K562 (cell line): Measurements from ENCODE around the gene GLRX. TPM values are rescaled to one million over a fixed set of nuclear protein-coding genes. Genes with fewer than 3 reads are reported as not detected.

Source experiments
- ATAC-seq: fragments of 200-7000 bp; cut with Tn5 transposase; 3 replicates; pipeline ENCODE4 v1.9.1; 2020; ENCODE audit warnings: moderate library complexity
- BruUV-seq: library from RNA; stranded (reverse); fragments of 400-500 nt; replicated peaks from 2 replicates; lab custom pipeline; 2021; lab: Mats Ljungman, UMichigan
- CTCF ChIA-PET: fragments of 300-600 bp; formaldehyde crosslinking; extraction: SDS; loops from one replicate; lab custom pipeline; 2021; ENCODE audit warnings: low intra/inter-chr PET ratio; lab: Yijun Ruan, JAX
- POLR2A ChIA-PET: fragments of 300-600, 350-650 bp; sonication (Branson Sonifier 250); formaldehyde crosslinking; extraction: SDS; loops from one replicate; lab custom pipeline; 2021; ENCODE audit warnings: antibody characterized with exemption, inconsistent platforms; lab: Yijun Ruan, JAX
- DNase-seq, 4 experiments: peaks; one replicate each; pipeline versions ENCODE4 v3.0.0 to v3.0.0-alpha.2; 2011 to 2018; ENCODE audit warnings: low spot score in 3 of 4, mixed read lengths in 3 of 4; ENCODE audit errors: extremely low read depth in 1 of 4
- FAIRE-seq: peaks from 2 replicates; lab custom pipeline; 2011; peaks lifted over from hg19 to GRCh38; lab: Jason Lieb, UNC
- H2AFZ ChIP-seq: 2 replicates; pipeline ENCODE4 v1.6.0; 2011; ENCODE audit warnings: low read depth, low read length, control low read depth, inconsistent platforms
- H3K27ac ChIP-seq: fragments of 200-600 bp; 3 replicates; pipeline ENCODE4 v1.8.0; 2011; ENCODE audit warnings: low read depth, mild to moderate bottlenecking, control low read depth, inconsistent platforms, low read length, moderate library complexity, mixed read lengths; ENCODE audit errors: extremely low read depth
- H3K27me3 ChIP-seq, 2 experiments: fragments of 300-600 bp in 1 of 2; 2 replicates in 1 of 2; 3 replicates in 1 of 2; pipeline versions ENCODE4 v1.6.0 to v1.8.0; 2011; ENCODE audit warnings: inconsistent platforms in 2 of 2, low read length in 2 of 2, mild to moderate bottlenecking in 1 of 2, mixed read lengths in 1 of 2, moderate library complexity in 1 of 2; ENCODE audit not compliant: control insufficient read depth in 2 of 2, insufficient read depth in 2 of 2
- H3K36me3 ChIP-seq: fragments of 300-600 bp; 3 replicates; pipeline ENCODE4 v1.8.0; 2011; ENCODE audit warnings: mild to moderate bottlenecking, low read length, inconsistent platforms; ENCODE audit not compliant: control insufficient read depth, insufficient read depth
- H3K4me1 ChIP-seq, 2 experiments: fragments of 200-600 bp in 1 of 2; replicated peaks in 1 of 2; 2 replicates in 1 of 2; 3 replicates in 1 of 2; pipeline versions ENCODE4 v1.5.1 to v1.8.0; 2011; ENCODE audit warnings: inconsistent platforms in 2 of 2, low read length in 2 of 2, mild to moderate bottlenecking in 1 of 2, mixed read lengths in 1 of 2, moderate library complexity in 1 of 2; ENCODE audit not compliant: control insufficient read depth in 2 of 2, insufficient read depth in 2 of 2
- H3K4me2 ChIP-seq: 2 replicates; pipeline ENCODE4 v1.6.1; 2011; ENCODE audit warnings: low read length, control low read depth, inconsistent platforms, mixed read lengths; ENCODE audit not compliant: insufficient read depth
- H3K4me3 ChIP-seq: fragments of 200-600 bp; sonication (generic), shearing (Covaris generic); 2 replicates; pipeline ENCODE4 v1.5.1; 2016; ENCODE audit warnings: control low read depth, inconsistent platforms
- H3K79me2 ChIP-seq: fragments of 200-600 bp; 3 replicates; pipeline ENCODE4 v1.8.0; 2011; ENCODE audit warnings: low read length, inconsistent platforms; ENCODE audit not compliant: control insufficient read depth, insufficient read depth
- H3K9ac ChIP-seq, 2 experiments: 2 replicates each; pipeline versions ENCODE4 v1.6.0 to v1.6.1; 2011; ENCODE audit warnings: low read depth in 2 of 2, low read length in 2 of 2, control low read depth in 1 of 2, inconsistent platforms in 1 of 2, mild to moderate bottlenecking in 1 of 2, mixed read lengths in 1 of 2; ENCODE audit not compliant: insufficient read depth in 1 of 2
- H3K9me1 ChIP-seq: one replicate; pipeline ENCODE4 v1.6.0; 2011; ENCODE audit warnings: inconsistent platforms, mild to moderate bottlenecking, low read length, moderate library complexity; ENCODE audit not compliant: control insufficient read depth, insufficient read depth
- H3K9me3 ChIP-seq: replicated peaks from 2 replicates; pipeline ENCODE4 v1.5.1; 2011; ENCODE audit warnings: low read depth, low read length, inconsistent platforms; ENCODE audit not compliant: control insufficient read depth, insufficient read depth
- H4K20me1 ChIP-seq: replicated peaks from 2 replicates; pipeline ENCODE4 v1.6.1; 2011; ENCODE audit warnings: low read length, inconsistent platforms, mixed read lengths; ENCODE audit not compliant: control insufficient read depth, insufficient read depth
- CCAR2 ChIP-seq: fragments of 200-400 bp; formaldehyde crosslinking; IDR thresholded peaks from 2 replicates; pipeline ENCODE4 v1.6.1; 2017; ENCODE audit warnings: mild to moderate bottlenecking, low read depth, low read length
- CUX1 ChIP-seq: fragments of 200-800 bp; sonication (Bioruptor generic); IDR thresholded peaks from 2 replicates; pipeline ENCODE4 v1.6.1; 2016; ENCODE audit warnings: missing genetic modification characterization, missing compliant biosample characterization
- GATAD2B ChIP-seq: fragments of 450-650 bp; IDR thresholded peaks from 2 replicates; pipeline ENCODE4 v1.6.1; 2017; ENCODE audit warnings: mild to moderate bottlenecking, borderline replicate concordance
- HMG20A ChIP-seq: fragments of 450-650 bp; formaldehyde crosslinking; conservative IDR thresholded peaks from 2 replicates; pipeline ENCODE4 v1.4.0; 2020; ENCODE audit warnings: mild to moderate bottlenecking, mixed read lengths
- SMARCE1 ChIP-seq: fragments of 450-650 bp; IDR thresholded peaks from 2 replicates; pipeline ENCODE4 v1.7.1; 2016; ENCODE audit warnings: mild to moderate bottlenecking
- TFAM ChIP-seq: fragments of 250-450 bp; sonication (Bioruptor Pico); conservative IDR thresholded peaks from 2 replicates; pipeline ENCODE4 v1.5.0; 2021; ENCODE audit warnings: mild to moderate bottlenecking, moderate library complexity
- ZNF232 ChIP-seq: sonication (generic); formaldehyde crosslinking; IDR thresholded peaks from 2 replicates; pipeline ENCODE4 v1.8.0; 2022; ENCODE audit warnings: mild to moderate bottlenecking, missing genetic modification reagents
- ZNF655 ChIP-seq: fragments of 250-450 bp; sonication (Bioruptor Pico); IDR thresholded peaks from 2 replicates; pipeline ENCODE4 v1.5.0; 2021
- WGBS: fragments of 100-300 bp; shearing (Covaris generic); methylation state at CpG from one replicate; pipeline ENCODE4 v1.1.6; 2016; ENCODE audit warnings: low coverage, mixed read lengths; ENCODE audit not compliant: insufficient coverage; ENCODE audit errors: missing lambda C conversion rate; 5-methylcytosine and 5-hydroxymethylcytosine counted together
- in situ Hi-C: fragments of 300-500 bp; cut with MboI; formaldehyde crosslinking; loops from 4 replicates; pipeline ENCODE4 v1.15.0; 2018; ENCODE audit warnings: inconsistent platforms, mixed read lengths
- intact Hi-C: fragments of 100-400 bp; cut with micrococcal nuclease; formaldehyde crosslinking; loops from 2 replicates; pipeline ENCODE4 v1.14.2; 2022
- polyA plus RNA-seq, 8 experiments: library from polyadenylated mRNA; depleted of rRNA in 4 of 8; stranded (reverse) in 5 of 8; unstranded in 3 of 8; fragments of >200 nt; fragmentation: Nextera tagmentation in 2 of 8; fragmentation: Illumina TruSeq in 1 of 8; extraction: Ambion mirVana in 2 of 8; extraction: Trizol in 1 of 8; gene quantifications; 2 replicates each; pipeline versions ENCODE4 v1.2.1 to v1.2.3, GENCODE V29; 2011 to 2014; ENCODE audit warnings: inconsistent platforms in 1 of 8, missing spikeins in 1 of 8
- total RNA-seq, 7 experiments: library from RNA; depleted of rRNA in 6 of 7; stranded (reverse); fragments of >200 nt in 6 of 7; fragmentation: Illumina TruSeq in 2 of 7; extraction: Trizol in 2 of 7; gene quantifications; 2 replicates each; pipeline versions ENCODE4 v1.2.1 to v1.2.3, GENCODE V29; 2011 to 2021; ENCODE audit warnings: low replicate concordance in 1 of 7

GLRX gene
- total and polyA plus RNA-seq, 9 of the 15 experiments (the other 6 are each of a cell fraction or from before 2014, with no cell fraction given) = 2.3 to 11.2 (median 4.6) TPM

- no TSS peak for BruUV-seq
- no peaks in the 10 kb centered on the region for H3K79me2 ChIP-seq
- H3K36me3 ChIP-seq = peaks cover 67% of the 10 kb centered on the region
- H3K4me2 ChIP-seq = no peak overlapping the region
- POLR2A ChIA-PET = no interaction called here
- no peak overlapping the region for H3K9ac ChIP-seq
- H3K27ac ChIP-seq = no peak overlapping the region
- no peak overlapping the region for H2AFZ ChIP-seq
- H3K9me1 ChIP-seq = no peaks in the 10 kb centered on the region
- no peaks in the 10 kb centered on the region for H3K4me1 ChIP-seq
- WGBS = 75% methylated on average over 3 of the region's 3 CpGs
- H3K27me3 ChIP-seq = no peaks in the 10 kb centered on the region
- intact Hi-C loops = no loop called here
- no peak for DNase-seq
- H3K9me3 ChIP-seq = no peaks in the 10 kb centered on the region
- in situ Hi-C loops = no loop called here
- TF ChIP-seq CCAR2 = no peak
- TF ChIP-seq GATAD2B = no peak
- no peak for TF ChIP-seq ZNF232 (CRISPR knock-in tag)
- TF ChIP-seq, all 486 proteins: peak for 0
- ATAC-seq (no peak), FAIRE-seq (no peak)
- Histone ChIP-seq H4K20me1 (no peaks in the 10 kb centered on the region), H3K4me3 (no peak overlapping the region)
- CTCF ChIA-PET = no interaction called here
Measured at GRCh38 chr5:95794070-95794516, 28.4 kb downstream of the GLRX start.

- no peaks in the 10 kb centered on the region; the same call in 2 of the 3 replicates for H3K79me2 ChIP-seq
- no peak overlapping the region for H3K4me3 ChIP-seq
- H2AFZ ChIP-seq = no peak overlapping the region
- no peaks in the 10 kb centered on the region for H3K27me3 ChIP-seq
- H3K9me1 ChIP-seq = no peaks in the 10 kb centered on the region
- in situ Hi-C loops = no loop called here
- TF ChIP-seq HMG20A (CRISPR knock-in tag) = no peak
- TF ChIP-seq TFAM (CRISPR knock-in tag) = no peak
- TF ChIP-seq CUX1 (CRISPR knock-in tag) = no peak
- no peak for TF ChIP-seq ZNF655 (CRISPR knock-in tag)
- no peak for TF ChIP-seq SMARCE1
- TF ChIP-seq, all 486 proteins: peak for 0
- H3K36me3 ChIP-seq = peaks cover 86% of the 10 kb centered on the region
- no peak overlapping the region for H3K4me2 ChIP-seq
- 77% methylated on average over 6 of the region's 6 CpGs for WGBS
- H3K9ac ChIP-seq = no peak overlapping the region
- FAIRE-seq (no peak), DNase-seq (no peak), ATAC-seq (no peak)
- intact Hi-C loops = no loop called here
- no peaks in the 10 kb centered on the region for H3K4me1 ChIP-seq
- no peak overlapping the region for H3K27ac ChIP-seq
- BruUV-seq = no TSS peak
- ChIA-PET CTCF (no interaction called here), POLR2A (interaction anchor here (0.9 to 1.5 kb wide), 3 partner anchors 9 to 437 kb away, joined by 3 to 7 read pairs (median 3); no protein-coding TSS in a partner anchor)
- no peaks in the 10 kb centered on the region for H3K9me3 ChIP-seq
- no peaks in the 10 kb centered on the region for H4K20me1 ChIP-seq
Measured at GRCh38 chr5:95791751-95792150, 30.8 kb downstream of the GLRX start.
